Calu3 (cell line): Measurements from ENCODE around the gene C2. TPM values are rescaled to one million over a fixed set of nuclear protein-coding genes. Genes with fewer than 3 reads are reported as not detected.

Experiments
- BruUV-seq: library from RNA; stranded (reverse); fragments of 400-500 nt; replicated peaks from 2 replicates; lab custom pipeline; 2021; lab: Mats Ljungman, UMichigan
- CTCF ChIA-PET: fragments of 300-600 bp; sonication (Branson Sonifier 250); formaldehyde crosslinking; loops from one replicate; lab custom pipeline; 2022; ENCODE audit warnings: antibody characterized with exemption; lab: Charles Lee
- DNase-seq: peaks from one replicate; pipeline ENCODE4 v3.0.0; 2022
- H3K27ac Mint-ChIP-seq: one replicate; pipeline ENCODE4 v1.8.0; 2022; ENCODE audit warnings: mixed read lengths; ENCODE audit not compliant: unreplicated experiment
- H3K27me3 Mint-ChIP-seq: one replicate; pipeline ENCODE4 v1.8.0; 2022; ENCODE audit warnings: mixed read lengths; ENCODE audit not compliant: unreplicated experiment
- H3K36me3 Mint-ChIP-seq: one replicate; pipeline ENCODE4 v1.8.0; 2022; ENCODE audit warnings: mild to moderate bottlenecking, moderate library complexity, mixed read lengths; ENCODE audit not compliant: insufficient read depth, unreplicated experiment
- H3K4me1 Mint-ChIP-seq: one replicate; pipeline ENCODE4 v1.8.0; 2022; ENCODE audit warnings: mild to moderate bottlenecking, low read depth, mixed read lengths; ENCODE audit not compliant: unreplicated experiment
- H3K4me3 Mint-ChIP-seq: one replicate; pipeline ENCODE4 v1.8.0; 2022; ENCODE audit warnings: mild to moderate bottlenecking, low read depth, moderate library complexity, mixed read lengths; ENCODE audit not compliant: unreplicated experiment
- H3K9me3 Mint-ChIP-seq: one replicate; pipeline ENCODE4 v1.8.0; 2022; ENCODE audit warnings: low read depth, mixed read lengths; ENCODE audit not compliant: unreplicated experiment
- CTCF ChIP-seq: fragments of 200-600 bp; IDR thresholded peaks from one replicate; pipeline ENCODE4 v1.8.0; 2022; ENCODE audit warnings: antibody characterized with exemption; ENCODE audit not compliant: unreplicated experiment
- intact Hi-C: fragments of 100-400 bp; cut with micrococcal nuclease; formaldehyde crosslinking; loops from one replicate; pipeline ENCODE4 v1.10.0; 2022; ENCODE audit not compliant: unreplicated experiment
- total RNA-seq: library from RNA; stranded (reverse); gene quantifications from 2 replicates; pipeline ENCODE4 v1.2.3, GENCODE V29; 2022

Gene C2
- total RNA-seq, 1 experiment from 2014 or later, result 6.3 TPM

GRCh38 chr6:31958412-31958740 lies 30.9 kb downstream of the C2 start:
- H3K4me3 Mint-ChIP-seq, result peak overlapping the region; percentile 97
- peaks cover 90% of the 10 kb centered on the region for H3K36me3 Mint-ChIP-seq
- H3K27me3 Mint-ChIP-seq, result no peaks in the 10 kb centered on the region
- H3K27ac Mint-ChIP-seq, result peak overlapping the region; percentile 97
- CTCF ChIA-PET, result interaction anchor here (0.6 to 1.9 kb wide), 3 partner anchors 40 to 79 kb away, joined by 3 to 14 read pairs (median 3); partner anchors contain the start of genes EHMT2 and SLC44A4
- H3K9me3 Mint-ChIP-seq, result no peaks in the 10 kb centered on the region
- DNase-seq, result no peak
- intact Hi-C loops, result loop anchor here (5.0 kb wide), 1 partner anchor 219 kb away; the partner anchor contains the start of genes AGPAT1 and RNF5
- BruUV-seq, result no TSS peak
- no peak for TF ChIP-seq CTCF
- peaks cover 18% of the 10 kb centered on the region for H3K4me1 Mint-ChIP-seq

GRCh38 chr6:31958741-31959739 lies 31.5 kb downstream of the C2 start, which contains the start of the genes NELFE and SKIC2:
NELFE (minus strand) TSS chr6:31958971; CDS start chr6:31958446, 525 bp downstream.
SKIC2 (plus strand) TSS chr6:31959175; CDS start chr6:31959193, 18 bp downstream.
- Mint-ChIP-seq H3K9me3 (no peaks in the 10 kb centered on the region), H3K27ac (peak within 1 kb of the TSS; percentile 97), H3K36me3 (peaks cover 83% of the 10 kb centered on the region), H3K27me3 (no peaks in the 10 kb centered on the region), H3K4me3 (peak within 1 kb of the TSS; percentile 97), H3K4me1 (peaks cover 15% of the 10 kb centered on the region)
- TF ChIP-seq CTCF, result no peak
- DNase-seq, result peak; percentile 100
- TSS peak; percentile 49 for BruUV-seq
- CTCF ChIA-PET, result interaction anchor here (0.6 to 1.9 kb wide), 5 partner anchors 13 to 80 kb away, joined by 3 to 14 read pairs (median 4); partner anchors contain the start of genes CFB, EHMT2 and SLC44A4
- intact Hi-C loops, result loop anchor here (5.0 kb wide), 1 partner anchor 218 kb away; the partner anchor contains the start of genes AGPAT1 and RNF5

GRCh38 chr6:31961616-31962015 lies 34.1 kb downstream of the C2 start:
- Mint-ChIP-seq H3K27me3 (no peaks in the 10 kb centered on the region), H3K36me3 (peaks cover 72% of the 10 kb centered on the region), H3K4me1 (peaks cover 15% of the 10 kb centered on the region), H3K27ac (no peak overlapping the region), H3K4me3 (no peak overlapping the region), H3K9me3 (no peaks in the 10 kb centered on the region)
- BruUV-seq, result no TSS peak
- intact Hi-C loops, result no loop called here
- no peak for DNase-seq
- CTCF ChIA-PET, result interaction anchor here (0.5 to 0.6 kb wide), 2 partner anchors 405 to 1620 kb away, joined by 3 read pairs; no protein-coding TSS in a partner anchor
- TF ChIP-seq CTCF, result no peak

- intact Hi-C loops, result no loop called here
- no TSS peak for BruUV-seq
- no peaks in the 10 kb centered on the region for H3K9me3 Mint-ChIP-seq
- TF ChIP-seq CTCF, result no peak
- H3K27me3 Mint-ChIP-seq, result no peaks in the 10 kb centered on the region
- CTCF ChIA-PET, result no interaction called here
- no peak overlapping the region for H3K4me3 Mint-ChIP-seq
- no peak for DNase-seq
- H3K36me3 Mint-ChIP-seq, result peaks cover 66% of the 10 kb centered on the region
- no peaks in the 10 kb centered on the region for H3K4me1 Mint-ChIP-seq
- H3K27ac Mint-ChIP-seq, result no peak overlapping the region
These were observed 36.4 kb downstream of the C2 start for GRCh38 chr6:31963921-31964320.
